CD4-positive, CD25-positive, alpha-beta regulatory T cell (primary cell): Measurements from ENCODE around the gene GRK6. TPM values are rescaled to one million over a fixed set of nuclear protein-coding genes. Genes with fewer than 3 reads are reported as not detected.
"Not testable (repeated sequence)": the region's sequence is repeated elsewhere in the genome, so short reads cannot be mapped to it uniquely, and the experiment has no call there.

Source experiments
- ATAC-seq, 2 donors: fragments of 150-1000 bp; cut with Tn5 transposase; one replicate each; pipeline ENCODE4 v1.10.0; 2021; ENCODE audit warnings: low read depth in 2 of 2, moderate number of reproducible peaks in 2 of 2, moderate library complexity in 1 of 2
- DNase-seq, 3 donors: peaks; one replicate each; pipeline versions ENCODE4 v3.0.0 to v3.0.0-alpha.2; 2012 to 2022; ENCODE audit warnings: mixed read lengths in 1 of 3
- H3K27ac ChIP-seq: one replicate; pipeline ENCODE4 v1.7.0; 2013; ENCODE audit warnings: mild to moderate bottlenecking, low read length; ENCODE audit not compliant: insufficient read depth, poor library complexity, severe bottlenecking
- H3K27me3 ChIP-seq: one replicate; pipeline ENCODE4 v1.7.0; 2013; ENCODE audit warnings: low read length; ENCODE audit not compliant: control insufficient read depth, insufficient read depth
- H3K36me3 ChIP-seq: one replicate; pipeline ENCODE4 v1.7.0; 2013; ENCODE audit warnings: mild to moderate bottlenecking, low read length, moderate library complexity; ENCODE audit not compliant: control insufficient read depth, insufficient read depth
- H3K4me1 ChIP-seq: 2 replicates; pipeline ENCODE4 v1.7.0; 2013; ENCODE audit warnings: mild to moderate bottlenecking, low read length; ENCODE audit not compliant: insufficient read depth, control insufficient read depth, poor library complexity, severe bottlenecking
- H3K4me3 ChIP-seq: one replicate; pipeline ENCODE4 v1.7.0; 2013; ENCODE audit warnings: low read depth, mild to moderate bottlenecking, low read length, moderate library complexity
- H3K9me3 ChIP-seq, 2 experiments: 1 replicate in 1 of 2; 2 replicates in 1 of 2; pipeline ENCODE4 v1.7.0; 2013; ENCODE audit warnings: low read length in 2 of 2, mild to moderate bottlenecking in 1 of 2, moderate library complexity in 1 of 2; ENCODE audit not compliant: control insufficient read depth in 2 of 2
- H3K27ac Mint-ChIP-seq, 3 donors: one replicate each; pipeline ENCODE4 v1.8.0; 2020 to 2022; ENCODE audit warnings: mild to moderate bottlenecking in 3 of 3, mixed read lengths in 3 of 3, moderate library complexity in 2 of 3
- H3K27me3 Mint-ChIP-seq: one replicate; pipeline ENCODE4 v1.8.0; 2022; ENCODE audit warnings: mild to moderate bottlenecking, mixed read lengths
- H3K36me3 Mint-ChIP-seq: one replicate; pipeline ENCODE4 v1.8.0; 2020; ENCODE audit warnings: mixed read lengths
- H3K4me1 Mint-ChIP-seq, 4 donors: one replicate each; pipeline ENCODE4 v1.8.0; 2020 to 2022; ENCODE audit warnings: mixed read lengths in 4 of 4, mild to moderate bottlenecking in 1 of 4
- H3K4me3 Mint-ChIP-seq, 4 donors: one replicate each; pipeline ENCODE4 v1.8.0; 2020 to 2022; ENCODE audit warnings: mild to moderate bottlenecking in 4 of 4, mixed read lengths in 4 of 4, moderate library complexity in 3 of 4
- H3K9me3 Mint-ChIP-seq, 7 donors: one replicate each; pipeline ENCODE4 v1.8.0; 2020 to 2022; ENCODE audit warnings: mixed read lengths in 7 of 7, mild to moderate bottlenecking in 3 of 7, moderate library complexity in 2 of 7
- polyA plus RNA-seq, 4 donors: library from polyadenylated mRNA; unstranded; fragments of 300-500 nt; fragmentation: Illumina TruSeq; gene quantifications; one replicate each; pipeline ENCODE4 v1.2.3, GENCODE V29; 2021
- total RNA-seq: library from RNA; stranded (reverse); gene quantifications from one replicate; pipeline ENCODE4 v1.2.3, GENCODE V29; 2022

GRK6 gene
- total and polyA plus RNA-seq, 5 donors from 2014 or later = 79.2 to 228 (median 112) TPM

DNA sequence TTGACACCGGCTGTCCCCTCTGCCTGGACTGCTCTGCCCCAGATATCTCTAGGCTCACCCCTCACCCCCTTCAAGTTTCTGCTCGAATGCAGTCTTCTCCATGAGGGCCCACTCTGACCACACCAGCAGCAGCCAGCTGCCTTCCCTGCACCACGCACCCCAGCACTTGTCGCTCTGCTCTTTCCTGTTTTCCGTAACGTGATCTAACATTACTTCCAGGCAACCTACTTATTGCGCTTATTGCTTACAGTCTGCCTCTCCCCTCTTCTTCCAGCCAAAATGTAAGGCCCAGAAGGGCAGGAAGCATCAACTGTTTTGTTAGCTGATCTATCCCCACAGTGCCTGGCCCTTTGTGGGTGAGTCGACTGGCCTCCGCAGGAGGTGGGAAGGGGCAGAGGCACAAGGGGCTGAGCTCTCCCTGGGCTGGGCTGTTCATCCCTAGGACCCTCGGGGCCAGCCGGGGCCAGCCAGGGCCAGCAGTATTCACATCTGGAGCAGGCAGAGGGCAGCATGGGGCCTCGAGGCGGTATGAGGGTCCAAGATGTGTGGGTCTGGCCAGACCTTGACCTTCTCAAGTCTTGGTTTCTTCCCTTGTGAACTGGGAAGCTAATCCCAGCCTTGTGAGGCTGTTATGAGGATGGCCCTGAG is 58.5 kb downstream of the GRK6 start:
- Histone ChIP-seq H3K9me3 (no peaks in the 10 kb centered on the region), H3K4me1 (no peaks in the 10 kb centered on the region), H3K27me3 (no peaks in the 10 kb centered on the region), H3K4me3 (no peak overlapping the region), H3K27ac (no peak overlapping the region), H3K36me3 (no peaks in the 10 kb centered on the region)
- Mint-ChIP-seq H3K4me1 (peaks cover 0 to under 1% (median 0%) of the 10 kb centered on the region in 4 donors), H3K36me3 (peaks cover 12% of the 10 kb centered on the region), H3K27me3 (no peaks in the 10 kb centered on the region), H3K4me3 (no peak overlapping the region), H3K9me3 (peaks cover 0 to 1% (median 0%) of the 10 kb centered on the region in 7 donors), H3K27ac (peak overlapping the region in 1 of 3 donors; percentile 2)
- ATAC-seq (no peak), DNase-seq (no peak)

DNA sequence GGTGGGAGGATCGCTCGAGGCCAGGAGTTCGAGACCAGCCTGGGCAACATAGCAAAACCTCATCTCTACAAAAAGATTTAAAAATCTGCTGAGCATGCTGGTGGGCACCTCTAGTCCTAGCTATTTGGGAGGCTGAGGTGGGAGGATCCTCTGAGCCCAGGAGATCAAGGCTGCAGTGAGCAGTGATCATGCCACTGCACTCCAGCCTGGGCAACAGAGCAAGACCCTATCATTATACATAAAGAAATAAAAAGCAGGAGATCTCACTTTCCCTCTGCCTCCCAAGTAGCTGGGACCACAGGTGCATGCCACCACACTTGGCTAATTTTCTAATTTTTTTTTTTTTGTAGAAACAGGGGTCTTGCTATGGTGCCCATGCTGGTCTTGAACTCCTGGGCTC is 59.3 kb downstream of the GRK6 start:
- H3K36me3 Mint-ChIP-seq = peaks cover 12% of the 10 kb centered on the region
- not testable (repeated sequence) for ATAC-seq, H3K9me3 Mint-ChIP-seq, H3K27ac Mint-ChIP-seq, DNase-seq, H3K4me3 Mint-ChIP-seq, H3K4me1 Mint-ChIP-seq, H3K4me1 ChIP-seq, H3K27me3 Mint-ChIP-seq, H3K4me3 ChIP-seq, H3K27ac ChIP-seq, H3K36me3 ChIP-seq, H3K9me3 ChIP-seq, H3K27me3 ChIP-seq

DNA sequence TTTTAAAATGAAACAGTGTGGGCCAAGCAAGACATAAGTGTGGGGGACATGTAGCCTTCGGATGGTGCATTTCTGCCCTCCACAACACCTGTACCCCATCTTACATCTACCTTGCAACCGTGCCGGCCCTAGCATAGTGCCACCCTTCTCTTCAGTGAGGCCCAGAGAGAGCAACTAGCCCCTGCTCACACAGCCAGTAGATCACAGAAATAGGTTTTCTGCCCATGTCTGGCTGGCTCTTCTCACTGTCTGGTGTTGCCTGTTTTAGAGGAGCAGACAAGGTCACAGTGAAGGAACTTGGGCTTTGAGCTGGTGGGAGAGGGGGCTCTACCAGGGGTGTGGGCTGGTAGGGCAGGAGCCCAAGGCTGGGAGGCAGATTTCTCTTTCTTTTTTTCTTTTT is 59.8 kb downstream of the GRK6 start:
- Histone ChIP-seq H3K9me3 (no peaks in the 10 kb centered on the region), H3K36me3 (no peaks in the 10 kb centered on the region), H3K27ac (no peak overlapping the region), H3K27me3 (no peaks in the 10 kb centered on the region), H3K4me3 (no peak overlapping the region), H3K4me1 (no peaks in the 10 kb centered on the region)
- no peak for ATAC-seq
- Mint-ChIP-seq H3K4me3 (no peak overlapping the region), H3K9me3 (peaks cover 0 to 1% (median 0%) of the 10 kb centered on the region in 7 donors), H3K4me1 (peaks cover 0 to 2% (median 0%) of the 10 kb centered on the region in 4 donors), H3K27ac (no peak overlapping the region), H3K27me3 (no peaks in the 10 kb centered on the region), H3K36me3 (peaks cover 12% of the 10 kb centered on the region)
- DNase-seq = no peak

DNA sequence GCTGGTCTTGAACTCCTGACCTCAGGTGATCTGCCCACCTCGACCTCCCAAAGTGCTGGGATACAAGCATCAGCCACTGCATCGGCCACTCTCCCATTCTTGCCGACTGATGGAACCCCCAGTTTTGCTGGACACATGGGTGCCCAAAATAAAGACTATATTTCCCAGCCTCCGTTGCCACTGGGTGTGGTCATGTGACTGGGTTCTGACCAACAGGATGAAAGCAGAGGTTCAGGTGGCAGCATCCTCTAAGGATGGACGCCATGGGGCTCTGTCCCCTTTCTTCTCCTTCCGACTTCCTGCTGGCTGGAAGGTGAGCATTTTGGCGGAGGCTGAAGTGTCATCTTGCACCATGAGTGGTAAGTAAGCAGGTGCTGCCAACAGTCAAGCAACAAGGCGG is 60.7 kb downstream of the GRK6 start:
- no peaks in the 10 kb centered on the region for H3K4me1 ChIP-seq
- DNase-seq (no peak), ATAC-seq (no peak)
- no peak overlapping the region for H3K4me3 Mint-ChIP-seq
- H3K4me1 Mint-ChIP-seq = peaks cover 0 to 2% (median 0%) of the 10 kb centered on the region in 4 donors
- H3K27ac Mint-ChIP-seq = no peak overlapping the region
- peaks cover 12% of the 10 kb centered on the region for H3K36me3 Mint-ChIP-seq
- no peaks in the 10 kb centered on the region for H3K27me3 Mint-ChIP-seq
- H3K27me3 ChIP-seq = no peaks in the 10 kb centered on the region
- no peaks in the 10 kb centered on the region for H3K36me3 ChIP-seq
- H3K4me3 ChIP-seq = no peak overlapping the region
- H3K27ac ChIP-seq = no peak overlapping the region
- H3K9me3 ChIP-seq = no peaks in the 10 kb centered on the region
- peaks cover 0 to 1% (median 0%) of the 10 kb centered on the region in 7 donors for H3K9me3 Mint-ChIP-seq

DNA sequence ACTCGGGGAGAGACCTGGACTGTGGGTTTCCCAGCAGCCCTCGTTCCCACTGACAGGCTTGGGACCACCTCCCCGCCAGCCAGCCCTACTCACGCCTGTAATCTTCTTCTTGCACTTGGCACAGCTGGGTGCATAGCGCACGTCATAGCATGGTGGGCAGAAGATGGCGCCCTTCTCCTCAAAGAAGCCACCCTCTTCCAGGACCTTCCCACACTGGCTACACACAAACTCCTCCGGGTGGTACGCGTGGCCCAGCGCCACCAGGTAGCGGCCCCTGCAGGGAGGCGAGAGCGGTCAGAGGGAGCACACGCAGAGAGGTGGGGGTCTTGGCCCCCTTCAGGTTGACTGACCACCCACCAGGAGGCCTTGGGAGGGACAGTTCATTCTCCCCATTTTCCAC is 61.5 kb downstream of the GRK6 start:
- no peaks in the 10 kb centered on the region for H3K9me3 ChIP-seq
- no peak overlapping the region for H3K27ac Mint-ChIP-seq
- no peak for DNase-seq
- no peak overlapping the region for H3K4me3 Mint-ChIP-seq
- peaks cover 0 to 5% (median 2%) of the 10 kb centered on the region in 4 donors for H3K4me1 Mint-ChIP-seq
- H3K27me3 ChIP-seq = no peaks in the 10 kb centered on the region
- ATAC-seq = no peak
- no peak overlapping the region for H3K27ac ChIP-seq
- no peaks in the 10 kb centered on the region for H3K27me3 Mint-ChIP-seq
- H3K36me3 ChIP-seq = no peaks in the 10 kb centered on the region
- H3K9me3 Mint-ChIP-seq = peaks cover 0 to 1% (median 0%) of the 10 kb centered on the region in 7 donors
- H3K36me3 Mint-ChIP-seq = peaks cover 16% of the 10 kb centered on the region
- H3K4me3 ChIP-seq = no peak overlapping the region
- no peaks in the 10 kb centered on the region for H3K4me1 ChIP-seq

DNA sequence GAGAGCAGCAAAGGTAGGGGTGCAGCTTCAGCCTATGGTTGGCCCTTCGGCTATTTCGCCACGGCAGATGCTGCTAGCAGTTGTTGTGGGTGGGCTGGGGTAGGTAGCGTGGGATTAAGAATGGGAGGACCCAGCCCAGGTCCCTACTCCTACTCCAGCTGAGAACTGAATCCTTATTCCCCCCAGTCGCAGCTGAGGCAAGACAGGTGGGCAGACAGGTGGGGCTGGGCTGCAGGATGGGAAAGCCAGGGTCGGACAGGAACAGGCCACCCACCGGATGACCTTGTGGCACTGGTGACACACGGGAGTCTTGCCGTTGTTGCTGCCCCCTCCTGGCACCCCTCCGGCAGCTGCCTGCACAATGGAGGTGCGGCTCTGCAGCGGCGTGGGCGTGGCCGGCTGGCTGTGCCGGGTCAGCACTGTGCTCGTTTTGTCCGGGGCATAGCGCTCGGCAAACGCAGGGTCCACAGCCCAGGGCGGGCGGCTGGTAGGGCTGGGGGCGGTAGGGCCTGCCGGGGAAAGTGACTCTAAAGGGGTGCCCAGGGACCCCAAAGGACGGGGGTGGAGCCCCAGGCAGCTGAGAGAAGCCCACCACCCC is 62.7 kb downstream of the GRK6 start:
- Histone ChIP-seq H3K36me3 (no peaks in the 10 kb centered on the region), H3K9me3 (no peaks in the 10 kb centered on the region), H3K4me1 (no peaks in the 10 kb centered on the region), H3K4me3 (no peak overlapping the region), H3K27me3 (no peaks in the 10 kb centered on the region), H3K27ac (no peak overlapping the region)
- Mint-ChIP-seq H3K4me1 (peaks cover 0 to 9% (median 4%) of the 10 kb centered on the region in 4 donors), H3K36me3 (peaks cover 16% of the 10 kb centered on the region), H3K9me3 (peaks cover 0 to 1% (median 0%) of the 10 kb centered on the region in 7 donors), H3K27me3 (no peaks in the 10 kb centered on the region), H3K27ac (no peak overlapping the region), H3K4me3 (no peak overlapping the region)
- ATAC-seq = no peak
- DNase-seq = no peak

DNA sequence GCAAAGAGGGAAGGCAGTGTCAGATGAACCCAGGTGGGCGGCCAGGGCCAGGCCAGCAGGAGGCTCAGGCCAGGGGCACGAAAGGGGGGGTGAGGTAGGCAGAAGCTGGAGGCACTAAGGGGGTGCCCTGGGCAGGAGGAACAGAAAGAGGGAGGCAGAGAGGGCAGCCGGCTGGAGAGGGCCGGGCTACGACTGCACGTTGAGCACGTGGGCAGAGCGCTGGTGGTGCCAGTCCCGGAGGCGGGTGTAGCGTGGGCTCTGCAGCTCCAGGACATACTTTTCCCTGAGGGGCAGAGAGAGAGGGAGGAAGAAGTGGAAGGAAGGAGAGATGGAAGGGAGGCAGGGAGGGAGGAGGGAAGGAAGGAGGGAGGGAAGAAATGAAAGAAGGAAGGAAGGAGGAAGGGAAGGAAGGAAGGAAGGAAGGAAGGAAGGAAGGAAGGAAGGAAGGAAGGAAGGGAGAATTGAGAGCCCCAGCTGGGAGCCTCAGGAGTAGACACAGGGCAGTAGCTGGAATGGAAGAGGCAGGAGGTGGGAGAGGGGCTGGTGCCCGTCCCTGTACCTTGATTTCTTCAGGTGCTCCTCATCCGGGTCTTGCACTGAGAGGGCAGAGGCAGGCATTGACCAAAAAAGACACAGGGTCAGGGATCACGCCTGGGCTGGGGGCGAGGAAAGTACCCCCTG is 64.0 kb downstream of the GRK6 start:
- Mint-ChIP-seq H3K9me3 (peaks cover 0 to 1% (median 0%) of the 10 kb centered on the region in 7 donors), H3K27ac (no peak overlapping the region), H3K27me3 (no peaks in the 10 kb centered on the region), H3K4me1 (peaks cover 0 to 9% (median 4%) of the 10 kb centered on the region in 4 donors), H3K4me3 (no peak overlapping the region), H3K36me3 (peaks cover 7% of the 10 kb centered on the region)
- no peak for DNase-seq
- H3K4me1 ChIP-seq = no peaks in the 10 kb centered on the region
- no peak overlapping the region for H3K4me3 ChIP-seq
- H3K9me3 ChIP-seq = no peaks in the 10 kb centered on the region
- no peak for ATAC-seq
- H3K27me3 ChIP-seq = no peaks in the 10 kb centered on the region
- H3K36me3 ChIP-seq = no peaks in the 10 kb centered on the region
- H3K27ac ChIP-seq = no peak overlapping the region
